NOMO-1 treated with dmso at 0.1 percent for 144 hours (cell line): ENCODE results near the gene TSPAN15.

ENCODE experiments used
- DNase-seq: peaks from one replicate; lab custom pipeline; 2025; ENCODE audit not compliant: unreplicated experiment; lab: John Stamatoyannopoulos, UW

TSPAN15 gene

DNA sequence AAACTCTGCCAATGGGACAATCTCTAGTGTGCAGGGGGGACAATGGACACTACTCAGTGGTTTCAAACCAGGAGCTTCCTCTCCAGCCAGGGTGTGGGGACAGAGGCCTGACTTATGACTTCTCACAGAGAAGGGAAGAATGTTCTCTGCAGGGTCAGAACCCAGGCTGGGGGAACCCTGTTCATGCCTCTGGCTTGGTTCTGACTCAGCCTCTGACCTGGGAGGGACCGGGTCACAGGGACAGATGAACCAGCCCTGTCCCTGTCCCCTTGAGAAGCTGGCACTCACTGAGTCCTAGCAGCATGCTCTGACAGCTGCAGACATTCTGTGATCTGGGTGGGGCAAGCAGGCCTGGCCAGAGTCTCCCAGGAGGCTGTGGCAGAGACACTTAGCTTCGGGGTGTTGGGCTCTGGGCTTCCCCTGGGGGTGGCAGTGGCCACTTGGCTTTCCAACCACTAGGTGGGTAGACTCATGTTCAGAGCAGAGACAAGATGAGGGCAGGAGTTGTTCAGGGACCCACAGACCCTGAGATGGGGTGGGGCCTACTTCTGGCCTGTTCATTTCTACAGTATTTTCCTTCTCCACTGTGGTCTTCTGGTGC, 13.6 kb downstream of the TSPAN15 start:
- DNase-seq: no peak

DNA sequence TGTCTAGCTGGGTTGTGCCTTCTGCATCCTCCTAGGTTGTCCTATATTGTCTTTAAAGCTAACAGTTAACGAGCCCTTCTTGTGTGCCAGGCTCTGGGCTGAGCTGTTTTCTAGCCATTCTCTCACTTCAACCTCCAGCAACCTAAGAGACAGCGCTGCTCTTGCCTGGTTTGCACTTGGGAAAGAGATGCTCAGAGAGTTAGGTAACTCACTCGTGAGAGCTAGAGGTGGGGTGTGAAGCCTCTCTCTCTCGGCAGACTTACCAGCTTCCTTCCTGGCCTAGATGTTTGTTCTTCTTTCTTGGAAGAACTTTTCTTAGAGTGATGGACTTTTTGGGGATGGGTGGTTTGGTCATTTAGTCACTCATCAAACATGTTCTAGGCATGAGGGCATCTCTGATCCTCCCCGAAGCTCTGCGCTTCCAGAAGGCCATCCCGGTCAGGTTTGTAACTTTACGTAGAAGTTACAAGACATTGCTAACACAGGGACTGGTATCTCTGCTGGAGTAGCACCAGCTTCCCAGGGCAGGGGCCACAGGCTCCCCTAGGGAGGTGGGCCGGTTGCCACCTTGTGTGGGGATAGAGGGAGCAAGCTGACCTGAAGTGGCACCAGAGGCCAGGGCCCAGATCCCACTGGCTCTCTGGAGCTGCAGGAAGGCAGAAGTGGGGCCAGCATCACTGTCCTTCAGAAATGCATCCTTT, 14.3 kb downstream of the TSPAN15 start:
- DNase-seq: no peak

DNA sequence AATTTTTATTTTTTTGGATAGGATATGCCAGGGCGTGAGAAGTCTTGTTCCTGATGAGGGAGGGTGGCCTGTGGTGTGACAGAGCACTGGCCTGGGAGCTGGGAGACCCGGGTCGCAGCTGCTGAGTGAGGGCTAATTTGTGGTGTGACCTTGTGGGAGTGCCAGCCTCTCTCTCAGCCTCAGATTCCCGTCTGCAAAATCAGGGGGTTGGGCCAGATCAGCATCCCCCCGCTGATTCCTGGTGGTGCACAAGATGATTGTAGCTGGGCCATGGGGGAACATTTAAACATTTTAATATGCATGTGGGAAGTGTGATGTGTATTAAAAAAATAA, 14.9 kb downstream of the TSPAN15 start:
- DNase-seq: no peak

DNA sequence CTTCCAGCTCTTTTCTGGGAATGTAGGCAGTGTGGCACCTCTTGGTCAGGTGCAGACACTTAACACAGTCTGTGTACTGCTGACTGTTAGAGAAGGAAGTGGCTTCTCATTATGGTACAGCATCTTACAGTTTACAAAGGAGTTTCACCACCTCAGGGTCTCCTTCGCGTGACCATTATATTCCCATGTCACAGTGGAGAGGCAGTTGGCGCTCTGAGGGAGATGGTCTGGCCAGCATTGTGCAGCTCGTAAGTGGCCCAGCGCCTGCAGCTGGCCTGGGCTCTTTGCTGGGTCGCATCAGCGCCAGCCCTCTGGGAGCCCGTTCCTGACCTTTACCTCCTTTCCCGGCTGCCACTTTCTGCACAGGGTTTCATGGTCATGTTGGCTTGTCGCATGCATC, 15.4 kb downstream of the TSPAN15 start:
- DNase-seq: no peak

DNA sequence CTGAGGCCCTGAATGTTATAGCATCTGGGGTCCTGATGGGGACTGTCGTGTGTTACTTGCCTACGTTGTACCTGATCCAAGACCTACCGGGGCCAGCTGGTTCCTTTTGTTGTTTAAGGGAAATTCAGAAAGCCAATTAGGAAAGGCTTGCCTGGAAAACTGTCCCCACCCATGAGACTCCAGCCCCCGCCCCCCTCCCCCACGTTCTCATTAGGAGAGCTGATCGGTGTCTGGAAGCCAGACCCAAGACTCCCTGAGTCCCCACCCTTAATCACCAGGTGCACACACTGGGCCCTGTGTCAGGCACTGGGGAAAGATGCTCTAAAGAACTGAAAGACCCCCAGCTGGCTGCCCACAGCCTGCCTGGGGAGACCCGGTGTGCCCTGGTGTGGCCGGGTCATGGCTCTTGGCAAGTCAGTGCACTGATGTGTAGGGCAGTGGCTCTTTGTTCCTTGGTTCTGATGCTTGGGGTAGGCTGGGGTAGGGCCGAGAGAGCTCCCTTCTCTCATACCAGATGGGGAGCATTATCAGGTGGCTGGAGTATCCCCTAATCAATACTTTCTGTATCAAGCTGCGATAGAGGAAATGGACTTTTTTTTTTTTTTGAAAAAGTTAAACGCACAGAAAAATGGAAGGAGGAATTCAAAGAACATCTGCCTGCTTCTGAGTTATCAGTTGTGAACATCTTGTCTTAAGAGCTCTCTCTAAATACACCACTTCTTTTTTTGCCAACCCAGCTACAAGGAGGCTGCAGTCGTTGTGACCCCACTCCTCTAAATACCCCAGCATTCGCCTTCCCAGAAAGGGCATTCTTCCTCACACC, 16.9 kb downstream of the TSPAN15 start:
- no peak for DNase-seq

DNA sequence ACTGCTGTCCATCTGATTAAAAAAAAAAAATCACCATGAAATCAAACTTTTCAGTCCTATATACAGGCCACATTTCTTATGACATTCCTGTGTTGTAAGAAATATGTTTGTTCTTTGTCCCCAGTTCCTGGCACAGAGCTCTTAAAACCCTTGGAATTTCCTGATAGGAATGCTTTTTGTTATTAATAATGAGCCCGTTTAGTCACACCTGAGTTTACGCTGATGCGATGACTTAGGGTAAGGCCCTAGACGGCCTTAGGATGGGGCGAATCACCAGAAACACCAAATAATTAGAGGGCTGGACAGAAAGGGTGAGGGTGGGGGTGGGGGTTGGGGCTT, 17.5 kb downstream of the TSPAN15 start:
- DNase-seq: no peak

DNA sequence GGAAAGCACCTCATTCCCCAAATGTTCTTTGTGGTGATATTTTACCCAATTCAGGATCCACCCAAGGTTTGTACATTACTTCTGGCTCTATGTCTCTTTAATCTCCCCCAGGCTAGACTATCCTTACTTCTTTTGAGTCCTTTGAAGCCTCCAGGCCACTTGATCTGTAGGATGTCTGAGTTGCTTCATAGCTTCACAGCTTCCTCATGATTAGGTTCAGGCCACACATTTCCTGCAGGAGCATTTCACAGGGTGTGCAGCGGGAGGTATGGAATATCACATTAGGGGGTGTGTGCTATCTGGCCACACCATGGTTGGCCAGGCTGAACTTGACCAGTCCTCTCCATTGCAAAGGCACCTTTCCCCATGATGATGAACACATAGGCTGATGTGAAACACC, 18.7 kb downstream of the TSPAN15 start:
- no peak for DNase-seq

DNA sequence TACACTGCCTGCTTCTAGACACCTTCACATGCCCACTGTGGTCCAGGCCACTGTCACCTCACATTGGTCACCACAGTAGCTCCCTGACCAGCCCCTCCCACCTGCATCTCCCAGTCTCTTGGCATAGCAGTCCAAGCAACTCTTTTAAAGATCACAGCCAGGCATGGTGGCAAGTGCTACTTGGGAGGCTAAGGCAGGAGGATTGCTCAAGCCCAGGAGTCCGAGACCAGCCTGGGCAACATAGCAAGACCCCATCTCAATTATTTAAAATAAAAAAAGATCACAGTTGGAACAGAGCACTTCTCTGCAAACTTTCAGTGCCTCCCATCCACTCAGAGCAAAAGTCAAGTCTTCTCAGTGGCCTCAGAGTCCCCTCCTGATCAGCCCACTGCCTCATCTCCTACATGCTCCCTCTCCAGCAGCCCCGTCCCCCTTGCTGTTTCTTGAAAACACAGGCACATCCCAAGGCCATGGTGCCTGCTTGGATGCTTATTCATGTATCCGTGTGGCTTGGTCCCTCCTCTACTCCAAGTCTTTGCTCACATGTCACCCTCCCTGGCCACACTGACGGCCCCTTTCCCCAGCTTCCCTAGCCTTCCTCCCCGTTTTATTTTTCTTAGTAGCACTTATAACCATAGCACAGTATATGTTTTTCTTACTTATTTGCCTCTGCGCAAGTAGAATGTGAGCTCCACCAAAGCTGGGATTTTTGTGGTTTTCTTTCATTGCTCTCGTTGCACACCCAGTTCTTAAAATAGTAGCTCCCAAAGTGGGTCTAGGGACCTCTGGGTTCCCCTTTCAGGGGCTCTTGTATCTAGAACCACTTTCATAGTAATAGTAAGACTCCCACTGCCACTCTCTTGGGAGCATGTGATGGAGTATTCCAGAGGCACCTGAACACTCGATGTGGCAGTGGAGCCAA, 19.5 kb downstream of the TSPAN15 start:
- DNase-seq: no peak

DNA sequence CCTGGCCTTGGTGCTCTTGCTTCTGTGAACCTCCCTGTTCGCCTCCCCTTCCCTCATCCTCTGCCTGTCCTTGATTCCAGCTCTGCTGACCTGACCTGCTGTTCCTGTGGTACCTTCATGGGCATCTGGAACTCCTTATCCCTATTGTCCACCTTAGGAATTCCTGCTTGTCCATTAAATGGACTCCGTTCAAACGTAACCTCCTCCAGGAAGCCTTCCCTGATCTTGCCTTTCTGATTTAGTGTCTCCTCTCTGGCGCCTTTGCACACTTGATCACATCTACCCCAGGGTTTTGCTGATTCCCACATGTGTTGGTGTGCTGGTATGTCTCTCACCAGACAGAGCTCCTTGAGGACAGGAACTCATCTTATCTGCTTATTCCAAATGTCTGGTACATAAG, 20.9 kb downstream of the TSPAN15 start:
- no peak for DNase-seq

DNA sequence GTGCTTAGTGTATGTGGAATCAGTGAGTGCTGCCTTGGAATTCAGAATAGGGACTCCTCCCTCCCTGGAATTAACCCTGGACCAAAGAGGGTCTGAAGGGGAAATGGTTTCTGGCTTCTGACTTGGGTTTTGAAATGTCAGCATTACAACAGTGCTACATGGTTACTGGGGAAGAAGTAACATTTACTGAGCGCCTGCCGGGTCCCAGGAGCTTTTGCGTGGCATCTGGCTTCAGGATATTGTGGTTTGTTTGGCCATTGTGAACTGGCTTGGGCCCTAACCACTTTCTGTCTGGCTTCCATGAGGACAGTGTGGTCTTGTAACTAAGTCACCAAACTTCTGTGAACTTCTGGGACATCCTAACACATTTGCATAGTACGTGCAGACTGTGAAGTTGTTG, 21.3 kb downstream of the TSPAN15 start:
- no peak for DNase-seq

DNA sequence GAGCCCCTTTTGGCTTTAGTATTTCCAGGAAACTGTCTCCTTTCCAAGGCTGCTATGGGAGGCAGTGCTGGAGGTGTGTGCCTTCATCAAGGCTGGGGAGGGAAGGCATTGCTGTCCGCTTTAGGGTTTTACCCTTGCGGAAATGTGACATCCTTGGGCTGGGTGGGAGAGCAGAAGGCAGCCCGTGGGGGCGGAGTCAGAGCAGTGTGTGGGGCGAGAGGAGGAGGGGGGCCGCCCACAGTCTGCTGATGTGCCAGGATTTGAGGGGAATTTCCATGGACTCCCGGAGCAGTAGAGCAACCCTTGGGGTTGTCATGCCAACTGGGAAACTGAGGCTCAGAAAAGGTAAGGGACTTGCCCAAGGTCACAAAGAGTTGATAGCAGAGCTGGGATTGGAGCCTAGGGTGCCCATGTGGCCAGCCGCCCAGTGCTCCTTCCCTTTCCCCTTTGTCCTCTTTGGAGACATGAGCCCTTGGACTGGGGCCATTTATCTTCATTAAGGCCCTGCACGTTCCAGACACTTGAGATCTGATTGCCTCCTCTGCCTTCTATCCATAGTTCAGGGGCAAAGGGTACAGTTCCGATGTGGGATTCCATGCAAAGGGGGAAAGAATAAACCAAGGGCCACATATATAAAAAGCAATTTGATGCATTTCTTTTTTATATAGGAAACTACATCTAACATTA, 22.2 kb downstream of the TSPAN15 start:
- DNase-seq: no peak

DNA sequence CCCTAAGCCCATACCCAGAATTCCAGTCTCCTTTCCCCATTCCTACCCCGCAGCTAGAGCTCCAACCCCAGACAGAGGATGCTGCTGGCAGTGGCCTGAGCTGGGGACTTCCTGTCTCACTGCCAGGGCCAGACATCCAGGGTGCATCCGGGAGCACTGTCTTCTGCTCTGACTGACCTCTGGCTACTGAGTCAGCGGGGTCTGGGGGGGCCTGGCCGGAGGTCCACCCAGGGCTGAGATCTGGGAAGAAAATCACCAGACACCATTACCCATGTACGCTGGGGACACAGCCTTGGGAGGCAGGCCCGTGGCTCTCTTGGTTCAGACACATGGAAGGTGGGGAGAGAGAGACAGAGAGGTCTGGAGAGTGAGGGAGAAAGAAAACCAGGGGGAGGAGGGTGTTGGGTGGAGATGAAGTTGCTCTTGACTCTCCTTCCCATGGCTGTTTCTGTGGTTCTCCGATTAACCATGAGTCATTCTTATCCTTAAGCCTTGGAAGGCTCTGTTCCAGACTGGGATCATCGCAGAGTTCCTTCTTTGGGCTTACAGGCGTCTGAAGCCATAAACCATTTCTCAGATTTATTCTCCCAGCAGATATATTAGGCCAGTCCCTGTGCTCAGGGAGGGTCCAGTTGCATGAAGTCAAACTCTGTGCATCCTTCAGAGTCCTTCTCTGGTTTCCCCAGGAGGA, 23.6 kb downstream of the TSPAN15 start:
- DNase-seq: no peak

DNA sequence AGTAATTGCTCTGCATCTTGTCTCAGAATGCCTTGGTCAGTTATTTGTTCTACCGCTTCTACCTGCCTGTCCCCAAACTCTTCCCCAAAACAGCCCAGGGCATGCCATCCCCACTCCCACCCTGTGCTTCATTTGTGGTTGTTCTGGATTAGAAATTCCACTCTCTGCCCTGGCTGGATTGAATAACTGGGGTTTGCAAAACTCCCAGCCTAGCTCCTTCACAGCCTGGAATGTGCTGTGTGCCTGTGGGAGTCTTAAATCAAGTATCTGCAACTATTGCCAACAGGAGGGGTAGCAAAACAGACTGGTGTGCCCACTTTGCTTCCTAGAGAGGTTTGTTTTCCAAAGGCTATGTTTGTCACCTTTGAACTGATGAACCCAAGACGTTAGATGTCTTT, 24.2 kb downstream of the TSPAN15 start:
- DNase-seq: no peak

DNA sequence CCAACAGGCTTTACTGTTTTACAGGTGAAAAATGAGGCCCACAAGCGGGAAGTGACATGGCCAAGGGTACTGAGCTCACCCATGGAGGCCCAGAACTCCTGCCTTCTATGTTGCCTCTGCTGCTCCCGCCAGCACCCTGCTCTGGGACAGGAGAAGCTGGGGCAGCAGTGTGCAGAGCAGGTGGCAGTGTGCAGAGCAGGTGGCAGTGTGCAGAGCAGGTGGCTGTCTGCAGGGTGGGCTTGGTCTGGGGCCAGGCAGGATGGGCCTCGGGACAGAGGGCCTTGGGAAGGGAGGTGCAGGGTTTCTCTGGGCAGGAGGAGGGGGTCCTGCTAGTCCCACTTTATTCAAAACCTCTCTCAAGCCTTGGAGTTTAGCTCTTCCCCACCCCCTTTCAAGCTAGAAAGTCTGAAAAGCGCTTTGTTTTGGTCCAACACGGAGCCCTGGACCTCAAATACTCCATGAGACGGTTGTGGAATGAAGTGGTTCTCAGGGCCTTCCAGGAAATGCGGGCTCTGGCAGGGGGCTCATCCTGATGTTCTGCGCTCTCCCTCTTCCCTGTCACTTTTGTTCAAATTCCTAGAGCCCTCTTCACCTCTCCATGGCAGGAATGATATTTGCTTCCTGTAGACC, 26.8 kb downstream of the TSPAN15 start:
- no peak for DNase-seq

DNA sequence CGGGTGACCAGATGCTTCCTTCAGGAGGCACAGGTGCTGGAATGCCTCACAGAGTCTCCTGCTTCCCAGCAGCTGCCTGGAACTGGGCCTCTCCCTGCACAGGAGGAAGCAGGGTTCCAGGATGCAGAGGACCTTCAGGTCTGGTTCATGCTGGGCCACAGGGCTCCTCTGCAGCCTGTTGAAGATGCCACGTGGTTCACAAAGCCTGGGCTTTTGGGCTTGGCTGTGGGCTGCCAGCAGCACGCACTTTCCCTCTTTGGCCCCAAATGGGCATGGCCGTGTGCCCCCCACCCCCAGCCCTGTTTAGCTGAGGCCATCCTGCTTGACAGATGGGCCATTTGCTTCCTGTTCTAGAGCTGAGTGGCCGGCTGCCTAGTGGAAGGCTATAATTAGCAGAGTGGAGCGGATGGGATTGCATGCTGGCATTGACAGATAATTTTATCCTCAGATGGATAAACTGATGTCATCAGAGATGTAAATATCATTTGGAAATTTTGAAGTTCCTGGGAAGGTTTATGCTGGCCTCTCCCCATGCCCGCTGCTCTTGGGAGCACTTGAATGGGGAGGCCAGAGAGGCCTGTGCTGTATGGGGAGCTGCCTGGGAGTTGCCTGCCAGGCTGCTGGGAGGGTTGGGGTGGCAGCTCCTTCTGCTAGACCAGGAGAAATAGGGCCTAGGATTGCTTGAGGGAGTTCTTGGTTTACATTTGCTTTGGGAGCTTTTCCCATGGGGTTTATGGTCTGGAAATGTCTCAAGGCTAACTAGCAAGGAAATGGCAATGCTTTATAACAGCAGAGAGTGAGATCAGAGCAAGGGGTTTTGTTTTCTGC, 28.2 kb downstream of the TSPAN15 start:
- DNase-seq: no peak

DNA sequence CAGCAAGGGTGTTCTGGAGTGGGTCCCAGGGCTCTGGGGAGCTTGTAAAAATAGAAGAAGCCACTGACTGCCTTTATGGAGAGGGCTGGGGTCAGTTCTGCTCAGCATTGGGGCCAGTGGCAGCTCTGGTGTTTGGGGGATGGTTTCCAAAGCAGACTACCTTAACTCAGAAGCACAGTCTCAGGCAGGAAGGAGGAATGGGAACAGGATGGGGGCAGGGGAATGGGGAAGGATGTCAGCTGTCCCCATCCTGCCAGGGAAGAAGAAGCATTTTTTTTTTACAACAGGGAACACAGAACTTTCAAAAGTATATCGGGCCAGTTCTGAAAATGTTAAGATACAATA, 28.8 kb downstream of the TSPAN15 start:
- no peak for DNase-seq

DNA sequence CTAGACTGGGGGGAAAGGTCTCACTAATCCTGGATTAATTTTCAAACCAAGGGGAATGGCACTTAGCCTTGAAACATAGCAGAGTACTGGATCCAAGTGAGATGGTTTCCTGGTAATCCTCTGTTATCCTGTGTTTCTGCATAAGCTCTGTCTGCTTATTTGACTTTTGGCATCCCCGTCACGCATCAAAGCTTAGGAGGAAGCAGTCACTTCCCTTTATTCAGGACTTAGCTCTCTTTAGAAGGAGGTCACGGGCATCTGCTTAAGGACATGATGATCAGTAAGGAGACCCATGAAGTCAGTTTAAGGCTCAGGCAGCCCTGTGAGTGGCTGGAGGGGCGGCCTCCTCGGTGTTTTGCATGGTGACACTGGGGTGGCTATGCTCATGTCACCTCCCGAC, 30.0 kb downstream of the TSPAN15 start:
- no peak for DNase-seq

DNA sequence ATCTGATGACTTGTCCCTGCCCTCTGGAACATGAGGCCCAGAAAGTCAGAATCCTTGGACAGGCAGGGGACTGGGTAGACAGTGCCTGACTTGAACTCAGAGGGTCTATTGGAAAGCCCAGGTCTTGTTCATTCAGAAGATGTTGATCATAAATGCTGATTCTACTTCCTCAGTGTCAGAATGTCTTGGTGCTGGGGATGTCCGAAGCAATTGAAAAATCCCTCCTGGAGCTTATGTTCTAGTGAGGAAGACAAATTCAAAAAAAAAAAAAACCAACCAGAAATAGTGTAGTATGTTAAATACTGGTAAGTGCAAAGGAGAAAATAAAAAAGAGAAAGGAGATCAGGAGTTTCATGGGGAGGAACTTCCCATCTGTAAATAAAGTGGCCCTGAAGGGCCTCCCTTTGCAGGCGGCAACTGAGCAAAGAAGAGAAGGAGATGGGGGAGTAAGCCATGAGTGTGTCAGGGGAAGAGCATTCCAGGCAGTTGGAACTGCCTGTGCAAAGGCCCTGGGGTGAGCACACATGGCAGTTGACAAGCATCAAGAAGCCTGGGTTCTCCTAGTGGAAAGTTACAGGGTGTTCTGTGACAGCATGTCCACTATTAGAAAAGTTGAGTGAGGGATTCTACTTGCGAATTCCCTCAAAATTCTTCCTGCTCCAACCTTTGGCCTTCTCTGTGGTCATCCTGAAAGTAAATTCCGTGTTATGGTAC, 30.7 kb downstream of the TSPAN15 start:
- DNase-seq: no peak
